Fibroblast of gingiva (primary cell): ENCODE measurements around the gene RPL23.

Source experiments
- DNase-seq: peaks from one replicate; pipeline ENCODE4 v3.0.0-alpha.2; 2011; ENCODE audit warnings: low read depth

RPL23 gene

DNA sequence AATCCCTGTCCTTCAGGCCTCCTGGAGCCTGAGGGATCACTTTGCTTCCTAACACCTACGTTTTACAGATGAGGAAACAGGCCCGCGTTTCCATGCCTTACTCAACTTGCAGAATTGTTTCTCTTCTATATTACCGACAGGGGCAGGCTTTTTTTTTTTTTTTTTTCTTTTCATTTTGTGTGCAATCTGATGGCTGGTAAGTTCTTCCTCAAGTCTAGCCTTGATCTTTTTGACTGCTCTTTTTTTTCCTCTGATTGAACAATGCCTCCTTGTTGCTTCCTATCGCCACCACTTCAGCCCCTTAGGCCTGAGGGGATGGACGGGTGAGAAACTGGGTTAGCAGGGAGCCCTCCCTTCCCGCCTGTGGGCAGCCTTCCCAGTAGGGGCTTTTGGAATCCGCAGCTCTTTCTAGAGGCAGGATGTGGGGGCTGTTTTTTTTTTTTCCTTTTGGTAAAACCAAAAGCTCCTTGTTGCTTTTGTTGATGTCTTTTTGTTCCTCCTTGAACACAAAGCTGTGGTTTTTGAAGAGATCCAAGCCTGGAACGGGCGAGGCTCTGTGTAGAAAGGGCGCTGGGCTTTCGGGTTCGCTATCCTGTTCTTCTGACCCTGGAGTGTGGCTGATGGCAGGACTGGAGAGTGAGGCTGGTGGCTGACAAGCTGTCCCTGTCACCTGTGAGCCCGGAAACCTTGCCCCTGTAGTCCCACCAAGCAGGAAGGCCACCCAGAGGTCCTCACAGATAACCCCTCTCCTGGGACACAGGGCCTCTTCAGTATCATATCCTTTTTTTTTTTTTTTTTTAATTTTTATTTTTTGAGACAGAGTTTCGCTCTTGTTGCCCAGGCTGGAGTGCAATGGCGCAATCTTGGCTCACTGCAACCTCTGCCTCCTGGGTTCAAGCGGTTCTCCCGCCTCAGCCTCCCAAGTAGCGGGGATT is 30.3 kb upstream of the RPL23 start:
- DNase-seq = no peak

DNA sequence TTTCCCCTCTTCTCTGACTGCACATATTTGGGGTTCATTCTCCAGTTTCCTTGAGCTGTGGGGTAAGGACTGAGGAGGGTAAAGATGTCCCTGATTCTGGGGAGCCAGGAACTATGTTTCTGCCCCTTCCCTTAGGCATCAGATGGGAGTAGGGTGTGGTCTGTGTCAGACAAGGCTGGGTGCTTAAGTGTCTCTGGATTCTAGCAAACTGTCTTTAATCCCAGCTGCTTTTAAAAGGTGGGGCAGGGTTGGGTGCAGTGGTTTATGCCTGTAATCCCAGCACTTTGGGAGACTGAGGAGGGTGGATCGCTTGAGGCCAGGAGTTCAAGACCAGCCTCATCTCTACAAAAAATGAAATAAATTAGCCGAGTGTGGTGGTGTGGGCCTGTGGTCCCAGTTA is 29.3 kb upstream of the RPL23 start:
- DNase-seq = no peak

- DNase-seq = no peak
Measured at GRCh38 chr17:38881600-38882191, 28.2 kb upstream of the RPL23 start.

DNA sequence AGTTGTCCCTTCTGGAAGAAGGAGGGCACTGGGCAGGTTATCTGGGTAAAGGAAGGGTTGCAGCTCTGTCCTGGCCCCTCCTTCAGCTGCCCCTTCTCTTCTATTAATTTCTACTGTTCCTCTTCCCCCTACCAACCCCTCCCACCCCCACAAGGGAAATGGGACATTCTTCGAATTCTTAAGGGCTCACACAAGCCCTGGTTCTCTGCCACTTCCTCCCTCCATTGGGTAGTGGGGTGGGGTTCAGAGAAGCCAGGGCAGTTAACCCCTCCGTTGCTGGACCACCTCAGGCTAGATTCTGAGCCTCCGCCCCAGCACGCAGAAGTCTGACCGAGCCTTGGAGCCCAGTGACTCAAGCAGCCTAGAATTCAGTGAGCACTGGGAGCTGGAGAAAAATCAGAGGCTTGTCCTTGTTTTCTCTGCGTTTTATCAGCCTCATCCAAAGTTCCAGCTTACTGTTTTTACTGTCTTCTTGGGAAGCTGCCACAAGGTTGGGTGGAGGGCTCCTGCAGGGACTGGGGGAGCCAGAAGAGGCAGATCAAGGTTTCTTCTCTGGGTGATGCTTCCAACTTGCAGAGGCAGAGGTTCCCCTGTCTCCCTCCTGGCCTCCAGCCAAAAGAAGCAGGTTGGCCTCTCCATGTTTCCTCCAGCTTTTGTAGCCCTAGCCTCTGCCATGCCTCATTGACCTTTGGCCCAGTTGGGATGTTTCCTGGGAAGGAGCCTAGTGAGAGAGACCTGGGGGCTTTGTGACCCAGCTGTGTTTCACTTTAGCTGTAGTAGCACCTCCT is 26.6 kb upstream of the RPL23 start:
- peak; percentile 67 for DNase-seq

DNA sequence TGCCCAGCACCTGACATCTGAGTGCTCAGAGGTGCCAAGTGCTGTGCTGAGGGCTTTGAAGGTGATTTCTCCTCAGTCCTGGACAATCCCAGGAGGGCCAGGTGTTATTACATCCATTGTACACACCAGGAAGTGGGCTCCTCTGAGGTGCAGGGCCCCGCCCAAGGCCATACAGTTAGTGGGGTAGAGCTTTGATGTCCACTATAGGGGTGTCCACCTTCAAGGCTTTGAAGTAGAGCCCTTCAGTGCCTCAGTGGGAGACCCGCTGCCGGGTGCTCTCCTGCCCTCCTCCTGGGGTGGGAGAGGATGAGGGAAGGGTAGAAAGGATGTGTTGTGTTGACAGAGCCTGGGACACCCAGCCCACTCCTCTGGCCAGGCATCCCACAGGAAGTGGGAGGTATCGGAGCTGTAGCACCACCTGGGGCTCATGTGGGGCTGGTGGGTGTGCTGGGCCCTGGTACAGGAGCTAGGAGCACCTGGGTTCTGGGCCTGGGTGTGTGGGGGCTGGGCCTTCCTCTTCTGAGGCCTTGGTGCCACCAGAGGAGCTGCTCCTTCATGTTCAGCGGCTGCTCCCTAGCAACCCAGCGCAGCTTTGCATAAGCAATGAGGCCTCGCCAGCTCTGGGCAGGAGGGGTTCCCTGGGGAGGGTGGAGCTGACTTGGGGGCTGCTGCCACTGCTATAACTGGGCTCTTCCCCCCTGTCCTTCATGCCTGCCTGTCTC is 23.8 kb upstream of the RPL23 start:
- DNase-seq = no peak

DNA sequence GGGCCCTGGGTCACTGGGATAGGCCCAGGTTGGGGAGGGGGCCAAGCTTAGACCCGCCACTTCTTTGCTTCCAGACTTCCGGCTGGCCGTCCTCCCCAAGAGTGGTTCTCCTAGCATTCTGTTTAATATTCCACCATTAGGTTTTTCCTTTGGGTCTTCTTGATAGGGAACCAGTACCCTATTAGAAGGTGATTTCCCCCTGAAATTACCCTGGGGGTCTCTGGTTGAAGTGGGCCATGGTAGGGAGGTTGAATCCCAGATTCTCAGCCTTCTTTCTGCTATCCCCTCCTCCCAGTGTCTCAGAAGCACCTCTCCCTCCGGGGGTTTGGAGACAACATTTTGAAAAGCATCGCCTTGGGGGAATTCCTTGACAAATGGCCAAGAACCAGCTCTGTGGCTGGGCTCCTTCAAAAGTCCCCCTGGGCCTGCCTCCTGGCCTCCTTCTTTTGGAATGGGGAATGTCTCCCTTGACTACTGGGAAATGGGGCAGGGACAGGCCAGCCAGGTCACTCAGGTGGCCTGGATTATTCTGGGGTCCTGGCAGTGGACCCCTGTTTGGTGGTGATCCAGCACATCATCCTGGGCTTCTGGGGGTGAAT is 22.1 kb upstream of the RPL23 start:
- no peak for DNase-seq

GRCh38 chr17:38874505-38875400 is 21.2 kb upstream of the RPL23 start:
- DNase-seq = peak; percentile 50

DNA sequence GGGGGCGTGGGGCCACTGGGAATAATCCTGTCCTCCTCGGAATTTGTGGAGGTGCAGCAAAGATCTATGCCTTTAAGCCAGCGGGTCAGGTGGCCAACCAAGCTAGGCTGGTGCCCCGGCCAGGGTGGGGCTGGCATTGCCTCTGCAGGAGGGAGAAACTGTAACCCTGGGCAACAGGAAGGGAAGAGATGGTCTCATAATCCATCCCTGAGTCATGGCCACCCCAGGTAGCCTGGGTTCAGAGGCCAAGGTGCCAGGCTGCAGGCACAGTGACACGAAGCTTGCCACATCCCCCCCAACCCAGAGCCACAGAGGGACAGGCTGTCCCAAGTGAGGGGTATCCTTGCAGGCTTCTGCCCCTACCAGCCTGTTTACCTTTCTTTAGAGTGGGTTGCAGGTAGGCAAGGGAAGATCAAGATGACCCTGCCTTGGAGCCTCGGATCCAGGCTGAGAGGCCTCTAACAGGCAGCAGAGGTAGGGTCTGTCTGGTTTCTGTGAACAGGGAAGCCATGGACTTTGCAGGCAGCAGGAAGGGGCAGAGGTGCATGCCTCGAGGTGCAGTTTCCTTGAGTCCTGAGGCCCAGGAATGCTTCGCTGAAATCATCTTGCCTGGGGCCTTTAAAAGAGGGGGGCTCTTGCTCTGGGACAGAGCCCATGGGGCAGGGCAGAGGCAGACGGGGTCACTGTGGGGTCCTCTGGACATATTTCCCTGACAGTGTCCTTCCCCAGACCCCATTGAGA is 20.3 kb upstream of the RPL23 start:
- DNase-seq = no peak

- DNase-seq = no peak
Measured at GRCh38 chr17:38872671-38873385, 19.3 kb upstream of the RPL23 start.

GRCh38 chr17:38872027-38872511 is 18.5 kb upstream of the RPL23 start:
- DNase-seq = no peak

- peak; percentile 68 for DNase-seq
Measured at GRCh38 chr17:38871247-38872015, 17.9 kb upstream of the RPL23 start.

DNA sequence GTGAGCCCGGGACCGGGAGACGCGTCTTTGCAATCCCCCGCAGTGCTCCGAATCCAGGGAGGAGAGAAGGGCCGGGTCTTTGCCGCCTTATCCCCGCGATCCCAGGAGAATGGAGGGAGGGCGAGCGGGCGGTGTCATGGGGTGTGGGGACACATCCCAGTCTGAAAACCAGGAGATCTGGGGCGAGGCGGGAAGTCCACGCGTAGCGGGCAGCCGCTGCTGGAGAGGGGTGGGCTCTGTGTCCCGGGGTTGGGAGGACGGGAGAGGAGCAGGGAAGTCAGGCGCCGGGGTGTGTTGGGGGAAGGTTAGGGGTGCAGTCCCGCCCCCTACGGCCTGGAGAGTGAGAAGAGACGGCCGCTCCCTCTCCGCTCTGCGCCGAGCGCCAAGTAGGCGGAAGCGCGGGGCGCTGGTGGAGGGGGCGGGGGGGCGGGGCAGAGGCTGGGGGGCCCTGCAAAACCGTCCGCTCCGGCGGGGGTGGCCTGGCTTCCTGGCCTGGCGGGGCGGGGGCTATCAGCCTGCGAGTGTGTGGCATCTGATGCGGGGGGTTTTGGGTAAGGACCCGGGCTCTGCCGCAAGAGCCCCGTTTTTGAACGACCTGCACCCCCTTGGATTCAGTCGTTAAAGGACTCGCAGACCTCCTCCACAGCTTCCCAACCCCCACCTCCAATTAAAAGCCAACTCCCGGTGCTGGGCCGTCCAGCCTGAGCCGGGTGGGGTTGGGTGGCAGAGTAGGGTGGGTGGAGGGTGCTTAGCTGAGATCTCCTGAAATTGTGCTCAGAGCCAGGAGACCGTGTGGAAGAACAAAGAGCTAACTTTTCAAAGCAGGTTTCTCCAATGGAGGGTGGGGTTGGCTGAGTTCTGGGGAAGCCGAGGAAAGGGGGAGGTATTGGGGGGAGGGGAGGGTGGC is 17.0 kb upstream of the RPL23 start:
- DNase-seq = peak; percentile 69

DNA sequence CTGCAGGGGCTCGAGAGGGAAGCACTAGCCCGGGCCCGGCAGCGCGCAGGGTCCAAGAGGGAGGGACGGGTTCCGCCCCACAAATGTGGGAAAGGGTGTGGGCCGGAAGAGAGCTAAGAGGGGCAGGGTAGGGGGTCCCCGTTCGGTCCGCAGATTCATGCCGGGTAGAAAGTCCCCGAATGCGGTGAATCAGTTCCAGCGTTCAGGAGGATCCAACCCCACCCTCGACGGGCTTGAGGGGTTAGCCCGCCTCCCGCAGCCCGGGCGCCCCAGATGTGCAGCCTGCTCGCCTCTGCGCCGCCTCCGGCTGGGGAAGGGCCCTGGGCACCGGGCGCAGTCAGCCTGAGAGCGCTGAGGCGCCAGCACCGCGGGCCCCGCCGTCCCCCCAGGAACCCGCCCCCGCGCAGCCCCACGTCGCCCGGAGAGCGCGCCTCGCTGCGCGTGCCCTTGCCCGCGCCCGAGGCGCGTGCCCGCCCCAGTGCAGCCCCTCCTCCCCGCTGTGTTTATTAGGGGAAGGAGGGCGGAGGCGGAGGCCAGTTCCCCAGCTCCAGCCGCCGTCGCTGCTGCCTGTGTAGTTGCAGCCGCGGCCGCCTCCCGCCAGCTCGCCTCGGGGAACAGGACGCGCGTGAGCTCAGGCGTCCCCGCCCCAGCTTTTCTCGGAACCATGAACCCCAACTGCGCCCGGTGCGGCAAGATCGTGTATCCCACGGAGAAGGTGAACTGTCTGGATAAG is 16.2 kb upstream of the RPL23 start, which contains the start of gene LASP1:
Gene LASP1 (plus strand): TSS at position 533 of the 733 bp plus-strand sequence. CDS start 132 bp downstream, at position 665.
- peak; percentile 91 for DNase-seq

GRCh38 chr17:38868817-38869525 is 15.4 kb upstream of the RPL23 start:
- DNase-seq = peak; percentile 86

DNA sequence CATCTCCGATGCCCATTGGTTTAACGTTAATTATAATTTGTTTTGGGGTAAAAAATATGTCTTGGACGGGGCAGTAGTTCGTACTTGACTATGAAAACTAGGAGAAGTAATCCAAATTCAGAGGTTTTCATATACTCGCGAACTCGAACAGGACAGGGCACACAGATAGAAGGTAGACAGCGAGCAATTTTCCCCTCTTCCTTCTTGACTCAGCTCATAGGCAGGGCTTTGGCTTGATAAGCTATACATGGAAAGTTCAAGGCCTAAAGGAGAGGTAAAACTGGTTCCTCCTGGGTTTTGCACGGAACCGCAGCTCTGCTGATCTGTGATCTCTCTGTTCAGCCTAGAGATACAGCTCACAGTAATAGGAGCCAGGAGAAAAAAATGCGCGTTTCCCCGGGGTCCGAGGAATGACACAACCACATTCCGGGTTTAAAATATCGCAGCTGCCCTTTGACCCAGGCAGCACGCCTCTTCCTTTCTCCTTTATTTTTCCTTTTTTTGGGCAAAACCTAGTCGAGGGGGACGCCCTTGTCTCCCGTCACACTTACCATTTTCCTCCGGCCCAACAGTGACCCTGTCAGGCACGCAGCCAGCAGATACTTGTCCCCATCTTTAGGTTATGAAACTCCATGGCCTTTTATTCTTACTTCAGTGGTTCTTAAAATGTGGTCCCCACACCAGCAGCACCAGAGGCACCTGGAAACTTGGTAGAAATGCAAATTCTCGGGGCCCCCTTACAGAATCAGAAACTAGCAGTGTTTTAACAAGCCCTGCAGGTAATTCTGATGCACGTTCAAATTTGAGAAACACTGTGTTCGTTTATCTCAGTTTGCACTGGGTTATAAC is 14.7 kb upstream of the RPL23 start:
- DNase-seq = peak; percentile 65
